WERI-Rb-1 (cell line): ENCODE results near the gene SPINT2.

Experiments used
- DNase-seq: peaks from one replicate; pipeline ENCODE4 v3.0.0-alpha.2; 2020
- H3K27ac ChIP-seq: fragments of 250-450 bp; sonication (Bioruptor Pico); 2 replicates; pipeline ENCODE4 v1.5.1; 2020; ENCODE audit warnings: mild to moderate bottlenecking, moderate library complexity
- H3K27me3 ChIP-seq: fragments of 250-450 bp; sonication (Bioruptor Pico); 2 replicates; pipeline ENCODE4 v1.5.1; 2021; ENCODE audit warnings: mild to moderate bottlenecking, low read depth, moderate library complexity; ENCODE audit not compliant: insufficient read depth, severe bottlenecking
- H3K36me3 ChIP-seq: fragments of 250-450 bp; sonication (Bioruptor Pico); 2 replicates; pipeline ENCODE4 v1.5.1; 2020; ENCODE audit warnings: mild to moderate bottlenecking, moderate library complexity
- H3K4me3 ChIP-seq: 2 replicates; pipeline ENCODE4 v1.5.1; 2011; ENCODE audit warnings: low read depth, mild to moderate bottlenecking, control low read depth, low read length
- H3K9me3 ChIP-seq: fragments of 250-450 bp; sonication (Bioruptor Pico); 2 replicates; pipeline ENCODE4 v1.5.1; 2021; ENCODE audit warnings: mild to moderate bottlenecking, moderate library complexity; ENCODE audit not compliant: severe bottlenecking
- CTCF ChIP-seq: IDR thresholded peaks from 2 replicates; pipeline ENCODE4 v1.5.1; 2011; ENCODE audit warnings: low read depth, mild to moderate bottlenecking, control low read depth, inconsistent platforms, low read length

Gene SPINT2

GRCh38 chr19:38340927-38341326 is 76.6 kb downstream of the SPINT2 start:
- H3K36me3 ChIP-seq, result peaks cover 3% of the 10 kb centered on the region
- no peak for TF ChIP-seq CTCF
- H3K27me3 ChIP-seq, result no peaks in the 10 kb centered on the region
- no peak overlapping the region for H3K27ac ChIP-seq
- no peaks in the 10 kb centered on the region for H3K9me3 ChIP-seq
- H3K4me3 ChIP-seq, result no peak overlapping the region
- DNase-seq, result no peak
